HG02798 (cell line): ENCODE results near the gene ALDH8A1.

Source experiments
- ATAC-seq: cut with Tn5 transposase; IDR thresholded peaks from one replicate; pipeline ENCODE4 v1.9.1; 2021; ENCODE audit warnings: mild to moderate bottlenecking; ENCODE audit not compliant: unreplicated experiment, poor library complexity

The ALDH8A1 gene

GRCh38 chr6:134880487-134881190 lies 69.3 kb downstream of the ALDH8A1 start:
- ATAC-seq, result no peak

GRCh38 chr6:134878136-134878535 lies 71.8 kb downstream of the ALDH8A1 start:
- ATAC-seq, result no peak

- ATAC-seq, result no peak
Measured at GRCh38 chr6:134875367-134875766, 74.5 kb downstream of the ALDH8A1 start.

GRCh38 chr6:134873500-134874388 lies 76.2 kb downstream of the ALDH8A1 start:
- ATAC-seq, result no peak

- peak; percentile 89 for ATAC-seq
Measured at GRCh38 chr6:134870677-134871498, 79.0 kb downstream of the ALDH8A1 start.

- ATAC-seq, result no peak
Measured at GRCh38 chr6:134868812-134869211, 81.1 kb downstream of the ALDH8A1 start.
